Left renal cortex interstitium (tissue), 4 donors: Measurements from ENCODE around the gene GPR32. TPM values are rescaled to one million over a fixed set of nuclear protein-coding genes. Genes with fewer than 3 reads are reported as not detected.
"Not testable (repeated sequence)": the region's sequence is repeated elsewhere in the genome, so short reads cannot be mapped to it uniquely, and the experiment has no call there.

Experiments used
- DNase-seq, 4 donors: peaks; one replicate each; pipeline ENCODE4 v3.0.0-alpha.2; 2013; ENCODE audit warnings: low read depth in 4 of 4, low spot score in 2 of 4, missing footprints in 1 of 4
- polyA plus RNA-seq, 4 donors: library from polyadenylated mRNA; unstranded; fragments of 120-200 nt; gene quantifications; one replicate each; pipeline ENCODE4 v1.2.1, GENCODE V29; 2013; ENCODE audit not compliant: insufficient read length in 4 of 4

The GPR32 gene
- polyA plus RNA-seq, 4 donors: not detected

DNA sequence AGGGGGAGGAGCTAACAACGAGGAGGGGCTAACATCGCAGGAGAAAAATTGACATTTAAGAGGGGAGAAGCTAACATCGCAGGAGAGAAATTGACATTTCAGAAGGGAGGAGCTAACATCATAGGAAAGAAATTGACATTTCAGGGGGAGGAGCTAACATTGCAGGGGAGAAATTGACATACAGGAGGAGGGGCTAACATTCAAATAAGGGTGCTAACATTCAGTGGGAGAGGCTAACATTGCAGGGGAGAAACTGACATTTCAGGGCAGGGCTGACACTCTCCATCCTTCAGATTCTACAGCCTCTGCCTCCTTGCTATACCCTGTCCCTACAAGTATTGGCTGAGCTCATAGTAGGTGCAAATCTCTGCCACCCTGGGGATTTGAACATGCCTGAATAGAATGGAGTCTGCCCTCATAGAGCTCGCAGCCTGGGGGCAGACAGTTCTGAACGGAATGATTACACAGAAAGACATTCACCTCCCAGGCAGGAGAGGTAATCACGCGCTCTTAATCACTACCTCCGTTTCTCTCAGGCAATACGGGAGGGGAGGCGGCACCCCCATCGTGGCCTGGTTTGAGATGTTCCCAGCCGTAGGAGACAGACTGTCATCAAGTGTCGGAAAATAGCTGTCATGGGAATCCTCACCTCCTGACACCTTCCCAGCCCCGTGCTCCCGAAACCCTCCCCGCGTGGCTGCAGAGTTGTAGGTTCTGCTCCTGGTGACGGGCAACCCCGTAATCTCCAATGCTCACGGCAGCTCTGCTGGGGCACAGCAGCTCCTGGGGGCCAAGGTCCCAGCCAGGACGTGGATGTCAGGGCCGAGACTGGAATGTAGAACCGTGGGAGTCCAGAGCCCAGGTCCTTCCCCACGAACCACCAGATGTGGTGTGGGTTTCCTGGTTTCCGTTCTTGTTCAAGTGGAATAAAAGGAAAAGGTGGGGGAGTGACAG, 9.5 kb downstream of the GPR32 start:
- no peak for DNase-seq

GRCh38 chr19:50780753-50781435, 10.6 kb downstream of the GPR32 start:
- no peak for DNase-seq

- DNase-seq: not testable (repeated sequence)
Observed at GRCh38 chr19:50783848-50784152, 13.5 kb downstream of the GPR32 start.

DNA sequence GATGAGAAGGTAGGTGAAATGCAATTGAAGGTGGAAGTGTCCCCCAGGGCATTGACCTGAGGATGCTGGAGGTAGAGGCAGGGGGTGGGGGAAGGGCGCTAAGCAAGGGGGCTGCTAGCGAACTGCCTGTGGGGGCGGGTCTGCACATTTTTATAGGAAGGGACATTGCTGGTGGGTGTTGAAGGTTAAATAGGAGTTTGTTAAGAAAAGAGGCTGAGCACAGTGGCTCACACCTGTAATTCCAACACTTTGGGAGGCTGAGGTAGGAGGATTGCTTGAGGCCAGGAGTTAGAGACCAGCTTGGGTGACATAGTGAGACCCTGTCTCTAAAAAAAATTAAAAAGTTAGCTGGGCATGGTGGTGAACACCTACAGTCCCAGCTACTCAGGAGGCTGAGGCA, 14.4 kb downstream of the GPR32 start:
- no peak for DNase-seq

- no peak for DNase-seq
Observed at GRCh38 chr19:50785329-50785728, 15.1 kb downstream of the GPR32 start.

- DNase-seq: no peak
Observed at GRCh38 chr19:50790396-50790795, 20.1 kb downstream of the GPR32 start, which contains the start of gene ACP4. TSS of gene ACP4 (plus strand) at chr19:50790415. CDS start at chr19:50790415, 0 bp downstream.

- no peak for DNase-seq
Observed at GRCh38 chr19:50790922-50791467, 20.7 kb downstream of the GPR32 start.

DNA sequence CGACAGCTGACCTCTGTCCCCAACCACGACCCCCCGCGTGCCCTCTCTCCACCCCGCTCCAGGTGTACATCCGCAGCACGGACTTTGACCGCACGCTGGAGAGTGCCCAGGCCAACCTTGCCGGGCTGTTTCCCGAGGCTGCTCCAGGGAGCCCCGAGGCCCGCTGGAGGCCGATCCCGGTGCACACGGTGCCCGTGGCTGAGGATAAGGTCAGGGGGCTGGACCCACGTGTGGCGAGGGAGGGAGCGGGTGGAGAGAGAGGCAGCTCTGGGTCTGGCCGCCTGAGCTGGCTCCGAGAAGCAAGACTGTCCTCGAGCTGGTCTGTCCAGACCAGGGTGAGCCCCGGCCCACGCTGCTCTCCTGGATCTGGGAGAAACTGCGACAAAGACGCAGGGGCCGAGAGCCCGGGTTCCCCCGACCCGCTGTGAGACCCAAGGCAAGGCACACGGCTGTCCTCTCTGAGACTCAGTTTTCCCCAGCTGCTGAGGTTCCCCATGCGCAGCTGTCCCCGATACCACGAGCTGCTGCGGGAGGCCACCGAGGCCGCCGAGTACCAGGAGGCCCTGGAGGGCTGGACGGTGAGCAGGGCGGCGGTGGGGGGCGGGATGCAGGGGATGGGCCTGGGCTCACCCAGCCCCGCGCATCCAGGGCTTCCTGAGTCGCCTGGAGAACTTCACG, 21.5 kb downstream of the GPR32 start:
- no peak for DNase-seq

- DNase-seq: no peak
Observed at GRCh38 chr19:50792272-50793250, 22.3 kb downstream of the GPR32 start.

GRCh38 chr19:50793558-50794065, 23.3 kb downstream of the GPR32 start:
- no peak for DNase-seq

DNA sequence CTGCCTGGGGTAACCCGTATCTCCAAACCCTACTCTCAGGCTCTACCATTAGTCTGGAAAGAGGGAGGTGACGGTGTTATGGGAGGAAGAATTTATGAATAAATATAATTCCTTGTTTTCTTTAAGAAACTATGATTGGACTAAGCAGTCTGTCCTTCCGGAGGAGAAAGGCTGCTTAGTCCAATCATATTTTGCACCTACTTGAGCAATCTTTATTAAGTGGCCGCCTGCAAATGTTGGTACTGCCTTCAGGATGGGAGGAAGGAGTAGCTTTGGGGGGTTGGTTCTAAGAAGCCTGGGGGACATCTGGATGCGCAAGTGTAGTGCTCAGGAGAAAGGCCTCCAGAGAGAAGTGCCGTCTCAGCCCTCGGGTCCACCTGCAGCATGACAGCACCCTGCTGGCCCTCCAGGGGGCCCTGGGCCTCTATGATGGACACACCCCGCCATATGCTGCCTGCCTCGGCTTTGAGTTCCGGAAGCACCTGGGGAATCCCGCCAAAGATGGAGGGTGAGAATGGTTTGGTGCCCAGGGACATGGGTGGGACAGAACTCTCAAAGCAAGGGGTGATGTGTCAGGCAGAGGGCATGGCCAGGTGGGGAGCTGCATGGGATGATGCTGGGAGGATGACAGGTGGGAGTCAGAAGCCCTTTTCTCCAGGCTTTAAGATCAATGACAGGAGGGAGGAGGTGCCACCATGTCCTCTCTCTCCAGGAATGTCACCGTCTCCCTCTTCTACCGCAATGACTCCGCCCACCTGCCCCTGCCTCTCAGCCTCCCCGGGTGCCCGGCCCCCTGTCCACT, 24.0 kb downstream of the GPR32 start:
- DNase-seq: no peak

DNA sequence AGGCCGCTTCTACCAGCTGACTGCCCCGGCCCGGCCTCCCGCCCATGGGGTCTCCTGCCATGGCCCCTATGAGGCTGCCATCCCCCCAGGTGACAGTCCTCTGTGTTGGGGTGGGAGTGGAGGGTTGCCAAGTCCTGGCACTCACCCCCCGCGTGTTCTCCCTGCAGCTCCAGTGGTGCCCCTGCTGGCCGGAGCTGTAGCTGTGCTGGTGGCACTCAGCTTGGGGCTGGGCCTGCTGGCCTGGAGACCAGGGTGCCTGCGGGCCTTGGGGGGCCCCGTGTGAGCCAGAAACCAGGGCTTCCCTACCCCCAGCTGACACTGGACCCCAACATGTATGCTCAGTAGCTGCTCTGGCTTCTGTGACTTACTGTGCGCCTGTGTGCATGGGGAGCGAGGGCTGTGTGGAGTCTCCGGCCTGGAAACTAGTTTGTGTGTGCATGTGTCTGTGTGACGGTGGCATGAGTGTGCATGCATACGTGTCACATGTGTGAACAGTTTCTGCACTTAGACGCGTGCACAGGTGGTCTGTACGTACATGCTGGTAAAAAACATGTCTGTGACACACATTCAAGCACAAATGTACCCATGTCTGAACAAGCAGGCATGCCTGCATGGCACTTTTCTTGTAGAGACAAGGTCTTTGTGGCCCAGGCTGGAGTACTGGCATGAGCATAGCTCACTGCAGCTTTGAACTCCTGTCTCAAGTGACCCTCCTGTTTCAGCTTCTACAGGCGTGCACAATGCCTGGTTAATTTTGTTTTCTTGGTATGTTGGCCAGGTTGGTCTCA, 24.8 kb downstream of the GPR32 start:
- no peak for DNase-seq

- no peak for DNase-seq
Observed at GRCh38 chr19:50795664-50796073, 25.4 kb downstream of the GPR32 start.

GRCh38 chr19:50796128-50796633, 25.9 kb downstream of the GPR32 start:
- no peak for DNase-seq

DNA sequence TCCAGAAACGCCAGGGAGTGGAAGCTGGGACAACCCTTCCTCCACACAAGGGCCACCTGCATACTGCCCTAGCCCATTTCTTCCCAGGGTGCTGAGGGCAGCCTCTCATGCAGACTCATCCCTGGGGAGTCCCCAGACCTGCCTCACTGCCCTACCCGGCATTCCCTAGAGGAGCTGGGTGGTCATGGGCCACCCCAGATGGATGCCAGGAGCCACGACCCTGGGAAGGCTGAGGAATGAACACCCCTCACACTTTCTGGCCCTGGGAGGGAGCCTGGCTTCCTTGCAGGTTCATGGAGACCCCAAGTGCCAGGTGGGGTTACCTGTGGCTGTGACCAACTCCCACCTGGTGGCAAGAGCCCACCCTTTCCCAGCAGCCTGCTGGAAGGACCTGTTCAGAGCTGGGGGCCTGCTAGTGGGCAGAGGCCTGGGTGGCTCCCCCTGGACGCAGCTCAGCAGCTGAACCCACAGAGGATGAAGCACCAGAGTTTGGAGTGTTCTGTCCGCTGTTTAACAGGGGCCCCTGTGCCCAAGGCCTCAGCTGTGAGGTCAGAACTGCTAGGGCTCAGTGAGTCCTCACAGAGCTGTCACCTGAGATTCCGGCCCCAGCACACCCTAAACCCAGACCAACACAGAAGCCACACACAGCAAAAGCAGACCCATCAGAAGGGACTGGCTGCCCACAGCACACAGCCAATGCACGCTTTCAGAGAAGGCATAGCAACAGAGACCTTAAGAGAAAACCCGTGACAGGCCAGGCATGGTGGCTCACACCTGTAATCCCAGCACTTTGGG, 26.6 kb downstream of the GPR32 start:
- DNase-seq: no peak

GRCh38 chr19:50797429-50797780, 27.1 kb downstream of the GPR32 start:
- no peak for DNase-seq
